ENCODE results near the gene KMT2C. TPM values are rescaled to one million over a fixed set of nuclear protein-coding genes. Genes with fewer than 3 reads are reported as not detected.
"Not testable (repeated sequence)": the region's sequence is repeated elsewhere in the genome, so short reads cannot be mapped to it uniquely, and the experiment has no call there.

Gene KMT2C
- total RNA-seq, 5 donors from 2014 or later (not counting 1 experiment from before 2014, with no cell fraction given) = 90.8 to 134 (median 116) TPM

GRCh38 chr7:152307902-152308301 lies 127.9 kb downstream of the KMT2C start:
- Mint-ChIP-seq H3K36me3 (peaks cover 57% of the 10 kb centered on the region), H3K4me1 (peaks cover 6 to 7% (median 6%) of the 10 kb centered on the region in 3 donors), H3K27me3 (no peaks in the 10 kb centered on the region), H3K9me3 (no peaks in the 10 kb centered on the region), H3K27ac (no peak overlapping the region), H3K4me3 (no peak overlapping the region)
- Histone ChIP-seq H3K27ac (ENCODE audit: low read length) (no peak overlapping the region), H3K27me3 (replicated peaks in 1 of 2; ENCODE audit: control insufficient read depth in 2 of 2, extremely low read depth in 1 of 2, insufficient read depth in 2 of 2, low read length in 1 of 2) (no peaks in the 10 kb centered on the region), H3K9me3 (no peaks in the 10 kb centered on the region), H3K36me3 (ENCODE audit: control insufficient read depth in 2 of 2, extremely low read depth in 1 of 2, insufficient read depth in 1 of 2, low read length in 1 of 2) (peaks cover 21 to 60% of the 10 kb centered on the region in 2 donors), H3K4me3 (ENCODE audit: control insufficient read depth in 1 of 2, extremely low read depth in 1 of 2, low read length in 1 of 2) (no peak overlapping the region), H3K4me1 (ENCODE audit: control insufficient read depth in 1 of 2, extremely low read depth in 1 of 2, insufficient read depth in 2 of 2, low read length in 2 of 2) (no peaks in the 10 kb centered on the region)
- DNase-seq (no peak), ATAC-seq (replicated peaks in 1 of 4) (no peak)
- POLR2A ChIA-PET = no interaction called here
- CTCF ChIA-PET = no interaction called here

GRCh38 chr7:152299542-152300143 lies 136.2 kb downstream of the KMT2C start:
- H3K4me3 Mint-ChIP-seq; H3K27ac Mint-ChIP-seq; POLR2A ChIA-PET; H3K4me3 ChIP-seq (ENCODE audit: control insufficient read depth in 1 of 2, extremely low read depth in 1 of 2, low read length in 1 of 2); H3K4me1 Mint-ChIP-seq; H3K27me3 Mint-ChIP-seq; ATAC-seq (replicated peaks in 1 of 4); H3K9me3 Mint-ChIP-seq; DNase-seq; H3K36me3 ChIP-seq (ENCODE audit: control insufficient read depth in 2 of 2, extremely low read depth in 1 of 2, insufficient read depth in 1 of 2, low read length in 1 of 2); H3K27ac ChIP-seq (ENCODE audit: low read length); H3K4me1 ChIP-seq (ENCODE audit: control insufficient read depth in 1 of 2, extremely low read depth in 1 of 2, insufficient read depth in 2 of 2, low read length in 2 of 2); H3K9me3 ChIP-seq; H3K27me3 ChIP-seq (replicated peaks in 1 of 2; ENCODE audit: control insufficient read depth in 2 of 2, extremely low read depth in 1 of 2, insufficient read depth in 2 of 2, low read length in 1 of 2): not testable (repeated sequence)
- peaks cover 58% of the 10 kb centered on the region for H3K36me3 Mint-ChIP-seq
- CTCF ChIA-PET = interaction anchor here in 1 of 2 donors (0.7 kb wide), 1 partner anchor 421 kb away, joined by 3 read pairs; no protein-coding TSS in a partner anchor
- WGBS (ENCODE audit: insufficient coverage) = no CpG with 5 or more reads among the region's 2 CpGs

GRCh38 chr7:152292897-152293296 lies 142.9 kb downstream of the KMT2C start:
- H3K27me3 Mint-ChIP-seq = no peaks in the 10 kb centered on the region
- H3K27ac Mint-ChIP-seq = no peak overlapping the region
- no peak overlapping the region for H3K4me3 ChIP-seq (ENCODE audit: control insufficient read depth in 1 of 2, extremely low read depth in 1 of 2, low read length in 1 of 2)
- no peaks in the 10 kb centered on the region for H3K27me3 ChIP-seq (replicated peaks in 1 of 2; ENCODE audit: control insufficient read depth in 2 of 2, extremely low read depth in 1 of 2, insufficient read depth in 2 of 2, low read length in 1 of 2)
- peaks cover 0 to 13% (median 13%) of the 10 kb centered on the region in 3 donors for H3K9me3 Mint-ChIP-seq
- peaks cover 58% of the 10 kb centered on the region for H3K36me3 Mint-ChIP-seq
- no peak overlapping the region for H3K27ac ChIP-seq (ENCODE audit: low read length)
- ChIA-PET CTCF (no interaction called here), POLR2A (no interaction called here)
- WGBS (ENCODE audit: insufficient coverage) = no CpG with 5 or more reads among the region's 2 CpGs
- no peaks in the 10 kb centered on the region for H3K4me1 ChIP-seq (ENCODE audit: control insufficient read depth in 1 of 2, extremely low read depth in 1 of 2, insufficient read depth in 2 of 2, low read length in 2 of 2)
- peaks cover 5 to 10% of the 10 kb centered on the region in 2 donors for H3K36me3 ChIP-seq (ENCODE audit: control insufficient read depth in 2 of 2, extremely low read depth in 1 of 2, insufficient read depth in 1 of 2, low read length in 1 of 2)
- no peak overlapping the region for H3K4me3 Mint-ChIP-seq
- DNase-seq = no peak
- H3K4me1 Mint-ChIP-seq = peaks cover 0 to 8% (median 6%) of the 10 kb centered on the region in 3 donors
- no peak for ATAC-seq (replicated peaks in 1 of 4)
- peaks cover 2% of the 10 kb centered on the region for H3K9me3 ChIP-seq

GRCh38 chr7:152286972-152287371 lies 148.8 kb downstream of the KMT2C start:
- H3K9me3 ChIP-seq; H3K4me1 ChIP-seq (ENCODE audit: control insufficient read depth in 1 of 2, extremely low read depth in 1 of 2, insufficient read depth in 2 of 2, low read length in 2 of 2); H3K4me3 ChIP-seq (ENCODE audit: control insufficient read depth in 1 of 2, extremely low read depth in 1 of 2, low read length in 1 of 2); H3K9me3 Mint-ChIP-seq; H3K27me3 ChIP-seq (replicated peaks in 1 of 2; ENCODE audit: control insufficient read depth in 2 of 2, extremely low read depth in 1 of 2, insufficient read depth in 2 of 2, low read length in 1 of 2); H3K4me3 Mint-ChIP-seq; POLR2A ChIA-PET; ATAC-seq (replicated peaks in 1 of 4); H3K36me3 ChIP-seq (ENCODE audit: control insufficient read depth in 2 of 2, extremely low read depth in 1 of 2, insufficient read depth in 1 of 2, low read length in 1 of 2); H3K27ac Mint-ChIP-seq; H3K27me3 Mint-ChIP-seq; CTCF ChIA-PET; DNase-seq; H3K4me1 Mint-ChIP-seq; H3K27ac ChIP-seq (ENCODE audit: low read length): not testable (repeated sequence)
- WGBS (ENCODE audit: insufficient coverage) = no CpG with 5 or more reads among the region's 3 CpGs
- H3K36me3 Mint-ChIP-seq = peaks cover 24% of the 10 kb centered on the region

- H3K4me1 Mint-ChIP-seq; H3K36me3 ChIP-seq (ENCODE audit: control insufficient read depth in 2 of 2, extremely low read depth in 1 of 2, insufficient read depth in 1 of 2, low read length in 1 of 2); H3K27me3 ChIP-seq (replicated peaks in 1 of 2; ENCODE audit: control insufficient read depth in 2 of 2, extremely low read depth in 1 of 2, insufficient read depth in 2 of 2, low read length in 1 of 2); ATAC-seq (replicated peaks in 1 of 4); DNase-seq; H3K4me3 Mint-ChIP-seq; H3K4me3 ChIP-seq (ENCODE audit: control insufficient read depth in 1 of 2, extremely low read depth in 1 of 2, low read length in 1 of 2); POLR2A ChIA-PET; H3K27me3 Mint-ChIP-seq; H3K9me3 ChIP-seq; H3K4me1 ChIP-seq (ENCODE audit: control insufficient read depth in 1 of 2, extremely low read depth in 1 of 2, insufficient read depth in 2 of 2, low read length in 2 of 2); H3K27ac ChIP-seq (ENCODE audit: low read length); H3K9me3 Mint-ChIP-seq; H3K27ac Mint-ChIP-seq: not testable (repeated sequence)
- H3K36me3 Mint-ChIP-seq = peaks cover 21% of the 10 kb centered on the region
- CTCF ChIA-PET = interaction anchor here in 1 of 2 donors (1.0 kb wide), 1 partner anchor 30 kb away, joined by 3 read pairs; no protein-coding TSS in a partner anchor
Measured at GRCh38 chr7:152286219-152286618, 149.6 kb downstream of the KMT2C start.

GRCh38 chr7:152284998-152285397 lies 150.8 kb downstream of the KMT2C start:
- DNase-seq; H3K4me3 Mint-ChIP-seq; H3K4me1 ChIP-seq (ENCODE audit: control insufficient read depth in 1 of 2, extremely low read depth in 1 of 2, insufficient read depth in 2 of 2, low read length in 2 of 2); H3K27ac ChIP-seq (ENCODE audit: low read length); ATAC-seq (replicated peaks in 1 of 4); H3K27me3 Mint-ChIP-seq; H3K9me3 Mint-ChIP-seq; H3K4me1 Mint-ChIP-seq; H3K27me3 ChIP-seq (replicated peaks in 1 of 2; ENCODE audit: control insufficient read depth in 2 of 2, extremely low read depth in 1 of 2, insufficient read depth in 2 of 2, low read length in 1 of 2); H3K36me3 ChIP-seq (ENCODE audit: control insufficient read depth in 2 of 2, extremely low read depth in 1 of 2, insufficient read depth in 1 of 2, low read length in 1 of 2); POLR2A ChIA-PET; H3K9me3 ChIP-seq; H3K4me3 ChIP-seq (ENCODE audit: control insufficient read depth in 1 of 2, extremely low read depth in 1 of 2, low read length in 1 of 2); H3K27ac Mint-ChIP-seq: not testable (repeated sequence)
- peaks cover 18% of the 10 kb centered on the region for H3K36me3 Mint-ChIP-seq
- CTCF ChIA-PET = interaction anchor here in 1 of 2 donors (0.6 kb wide), 1 partner anchor 197 kb away, joined by 3 read pairs; no protein-coding TSS in a partner anchor
- WGBS (ENCODE audit: insufficient coverage) = 44% methylated on average over 1 of the region's 3 CpGs

GRCh38 chr7:152277687-152278086 lies 158.1 kb downstream of the KMT2C start:
- H3K27me3 ChIP-seq (replicated peaks in 1 of 2; ENCODE audit: control insufficient read depth in 2 of 2, extremely low read depth in 1 of 2, insufficient read depth in 2 of 2, low read length in 1 of 2); H3K27ac ChIP-seq (ENCODE audit: low read length); ATAC-seq (replicated peaks in 1 of 4); H3K9me3 ChIP-seq; H3K4me1 Mint-ChIP-seq; H3K4me3 ChIP-seq (ENCODE audit: control insufficient read depth in 1 of 2, extremely low read depth in 1 of 2, low read length in 1 of 2); H3K27me3 Mint-ChIP-seq; DNase-seq; POLR2A ChIA-PET; H3K36me3 ChIP-seq (ENCODE audit: control insufficient read depth in 2 of 2, extremely low read depth in 1 of 2, insufficient read depth in 1 of 2, low read length in 1 of 2); H3K27ac Mint-ChIP-seq; CTCF ChIA-PET; H3K4me3 Mint-ChIP-seq; H3K9me3 Mint-ChIP-seq; H3K4me1 ChIP-seq (ENCODE audit: control insufficient read depth in 1 of 2, extremely low read depth in 1 of 2, insufficient read depth in 2 of 2, low read length in 2 of 2): not testable (repeated sequence)
- peaks cover 19% of the 10 kb centered on the region for H3K36me3 Mint-ChIP-seq
- no CpG with 5 or more reads among the region's 2 CpGs for WGBS (ENCODE audit: insufficient coverage)

Measured in T-cell (primary cell).